DMS153 treated with DMSO at 0.1 percent for 48 hours (cell line): ENCODE measurements around the gene G3BP2.
"Not testable (repeated sequence)": the region's sequence is repeated elsewhere in the genome, so short reads cannot be mapped to it uniquely, and the experiment has no call there.

ENCODE experiments used
- DNase-seq: peaks from one replicate; lab custom pipeline; 2025; ENCODE audit not compliant: unreplicated experiment; lab: John Stamatoyannopoulos, UW

Gene G3BP2

DNA sequence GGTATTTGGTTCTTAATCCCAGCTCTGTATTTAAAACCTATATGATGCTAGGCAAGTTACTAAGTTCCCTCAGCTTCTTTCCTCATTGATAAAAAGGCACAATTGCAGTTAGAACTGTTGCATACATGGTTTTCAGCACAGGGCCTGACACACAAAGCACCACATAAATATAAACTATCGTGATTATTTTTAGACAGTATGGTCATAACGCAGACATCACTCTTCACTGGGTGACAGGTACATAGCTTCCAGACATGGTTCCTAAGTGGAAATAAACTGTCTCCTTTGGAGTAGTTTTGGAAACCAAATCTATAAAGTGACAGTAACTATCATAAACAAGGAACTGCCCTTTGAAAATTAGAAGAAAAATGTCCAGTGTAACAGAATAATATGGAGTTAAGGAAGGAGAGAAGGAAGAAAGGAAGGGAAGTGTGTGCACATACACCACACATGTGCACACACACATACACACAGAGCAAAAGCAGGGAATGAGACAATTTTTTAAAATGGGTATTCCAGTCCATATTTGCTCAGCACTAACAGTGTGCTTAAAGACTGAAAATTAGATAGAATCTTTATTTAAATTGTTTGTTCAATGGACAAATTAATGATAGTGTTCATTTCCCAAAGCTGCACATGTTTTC, 12.5 kb upstream of the G3BP2 start:
- DNase-seq, result no peak

DNA sequence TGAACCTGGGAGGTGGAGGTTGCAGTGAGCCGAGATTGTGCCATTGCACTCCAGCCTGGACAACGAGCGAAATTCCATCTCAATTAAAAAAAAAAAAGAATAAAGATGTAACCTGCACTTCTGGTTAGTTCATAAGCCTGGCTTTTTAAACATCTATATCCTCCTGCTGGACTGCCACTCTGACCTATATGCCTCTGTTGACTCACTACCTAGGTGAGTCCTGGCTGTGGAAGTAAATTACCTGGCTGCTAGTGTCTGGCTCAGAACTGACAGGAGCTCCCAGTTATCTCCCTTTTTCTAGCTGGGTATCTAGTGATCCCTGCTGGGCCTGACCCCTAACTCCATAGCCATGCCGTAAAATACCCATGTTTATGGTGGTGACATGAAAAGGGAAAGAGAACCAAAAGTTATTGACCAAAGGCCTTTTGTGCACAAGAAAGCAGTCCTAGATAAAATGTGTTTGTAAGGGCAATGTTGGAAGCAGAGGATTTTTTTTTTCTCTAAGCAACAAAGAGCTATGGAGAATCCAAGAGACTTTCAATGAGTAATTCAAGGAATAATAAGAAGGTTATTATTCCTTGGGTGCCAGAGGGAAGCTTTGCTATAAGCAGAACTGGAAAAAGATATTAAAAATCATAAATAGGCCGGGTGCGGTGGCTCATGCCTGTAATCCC, 10.4 kb upstream of the G3BP2 start:
- no peak for DNase-seq

GRCh38 chr4:75679876-75680575, 6.8 kb upstream of the G3BP2 start:
- no peak for DNase-seq

DNA sequence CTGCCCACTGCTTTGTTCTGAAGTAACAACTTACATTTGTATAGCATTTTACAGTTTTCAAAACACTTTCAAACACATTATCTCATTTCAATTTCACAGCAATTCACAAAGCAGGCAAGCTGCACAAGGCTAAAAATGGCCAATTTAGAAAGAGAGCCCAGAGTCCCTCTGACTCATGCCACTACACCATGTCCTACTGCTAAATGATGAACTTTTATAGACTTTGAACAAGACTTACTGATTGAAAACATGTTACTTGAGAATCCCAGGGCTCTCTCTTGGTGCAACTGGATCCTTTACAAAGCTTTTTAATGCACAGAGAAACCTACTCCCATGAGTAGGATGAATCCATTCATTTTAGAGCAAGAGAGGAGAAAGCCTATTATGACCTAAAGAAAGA, 5.8 kb upstream of the G3BP2 start:
- no peak for DNase-seq

GRCh38 chr4:75678473-75678872, 5.3 kb upstream of the G3BP2 start:
- DNase-seq, result no peak

DNA sequence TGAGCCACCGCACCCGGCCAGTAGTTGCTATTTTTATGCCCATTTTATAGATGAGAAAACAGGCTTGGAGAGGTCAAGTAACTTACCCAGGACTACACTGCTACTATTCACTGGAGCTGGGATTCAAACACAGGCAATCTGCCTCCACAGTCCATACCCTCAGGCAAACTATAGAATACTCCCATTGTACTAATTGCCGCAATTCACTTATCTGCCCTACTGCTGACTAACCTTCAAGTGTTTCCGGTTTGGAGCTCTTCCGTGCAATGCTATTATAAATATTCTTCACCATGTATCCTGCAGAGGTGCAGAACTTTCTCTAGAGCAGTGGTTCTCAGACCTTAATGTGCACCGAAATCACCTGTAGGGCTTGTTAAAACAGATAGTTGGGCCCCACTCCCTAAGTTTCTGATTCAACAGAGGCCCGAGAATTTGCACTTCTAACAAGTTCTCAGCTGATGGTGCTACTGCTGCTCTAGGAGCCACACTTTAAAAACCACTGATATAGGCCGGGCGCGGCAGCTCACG, 1.9 kb upstream of the G3BP2 start:
- DNase-seq, result no peak

GRCh38 chr4:75673959-75674328, 733 bp upstream of the G3BP2 start:
- no peak for DNase-seq

GRCh38 chr4:75672461-75673026, 667 bp downstream of the G3BP2 start:
- peak; percentile 4 for DNase-seq

GRCh38 chr4:75671802-75672421, 1.3 kb downstream of the G3BP2 start:
- DNase-seq, result no peak

- no peak for DNase-seq
Measured at GRCh38 chr4:75668596-75668995, 4.6 kb downstream of the G3BP2 start.

DNA sequence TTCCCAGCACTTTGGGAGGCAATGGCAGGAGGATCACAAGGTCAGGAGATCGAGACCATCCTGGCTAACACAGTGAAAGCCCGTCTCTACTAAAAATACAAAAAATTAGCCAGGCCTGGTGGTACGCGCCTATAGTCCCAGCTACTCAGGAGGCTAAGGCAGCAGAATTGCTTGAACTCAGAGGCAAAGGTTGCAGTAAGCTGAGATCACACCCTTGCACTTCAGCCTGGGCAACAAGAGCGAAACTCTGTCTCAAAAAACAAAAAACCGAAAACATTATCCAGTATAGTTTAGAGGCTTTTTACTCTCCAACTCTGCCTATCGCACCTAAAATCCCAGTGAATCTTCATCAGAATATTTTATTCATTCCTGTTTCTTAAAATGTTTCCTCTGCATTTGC, 5.6 kb downstream of the G3BP2 start:
- not testable (repeated sequence) for DNase-seq

DNA sequence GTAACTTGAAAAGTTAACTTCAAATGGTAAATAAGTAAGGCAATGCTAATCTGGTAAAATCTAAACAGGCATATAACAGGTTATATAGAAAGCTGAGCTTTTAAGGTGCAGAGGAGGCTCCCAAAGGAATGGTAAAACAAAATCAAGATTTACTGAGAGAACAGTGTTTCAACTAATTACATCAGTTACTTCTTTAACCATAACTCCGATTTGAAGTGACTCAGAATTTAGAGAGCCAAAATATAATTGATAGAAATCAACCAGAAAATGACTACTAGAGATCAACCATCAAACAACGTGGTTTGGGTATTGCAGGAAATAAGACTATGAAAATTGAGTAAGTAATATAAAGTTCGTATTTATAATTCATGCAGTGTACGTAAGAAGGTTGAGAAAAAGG, 6.9 kb downstream of the G3BP2 start:
- DNase-seq, result no peak

GRCh38 chr4:75664604-75665003, 8.6 kb downstream of the G3BP2 start:
- DNase-seq, result not testable (repeated sequence)

DNA sequence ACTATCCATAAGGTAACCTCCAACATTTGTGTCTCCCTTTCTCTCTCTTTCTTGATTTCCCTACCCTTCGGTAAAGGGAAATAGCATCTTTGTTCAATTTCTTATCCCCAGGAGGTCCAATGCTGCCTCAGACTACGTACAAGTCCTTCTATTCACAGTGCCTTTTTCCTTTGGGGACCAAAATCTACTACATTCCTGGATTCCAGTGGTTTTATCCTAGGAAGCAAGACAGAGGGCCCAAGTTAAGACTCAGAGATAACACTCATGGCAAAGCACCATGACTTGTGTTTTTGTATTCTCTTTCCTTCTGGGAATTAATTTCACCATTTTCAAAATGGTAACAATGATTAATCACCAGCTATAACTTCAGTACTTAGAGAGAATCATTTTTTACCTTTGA, 10.6 kb downstream of the G3BP2 start:
- no peak for DNase-seq

DNA sequence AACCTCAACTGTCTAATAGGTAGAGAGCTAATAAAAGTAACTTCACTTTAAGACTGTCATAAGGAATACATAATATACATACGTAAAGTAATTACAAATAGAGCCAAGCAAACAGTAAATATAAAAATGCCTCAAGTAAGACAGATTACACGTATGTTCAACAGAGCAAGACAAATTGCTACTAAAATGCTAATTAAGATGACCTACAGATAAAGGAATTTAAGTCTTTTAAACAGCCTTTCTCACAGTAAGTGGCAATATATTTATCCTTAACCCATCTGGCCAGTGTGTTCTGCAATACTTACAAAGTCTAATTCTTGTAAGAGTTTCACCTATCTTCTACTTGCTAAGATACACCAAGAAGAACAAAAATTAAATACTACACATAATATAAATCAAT, 12.7 kb downstream of the G3BP2 start:
- DNase-seq, result no peak

- no peak for DNase-seq
Measured at GRCh38 chr4:75659512-75660031, 13.6 kb downstream of the G3BP2 start.

- DNase-seq, result no peak
Measured at GRCh38 chr4:75658876-75659275, 14.3 kb downstream of the G3BP2 start.

DNA sequence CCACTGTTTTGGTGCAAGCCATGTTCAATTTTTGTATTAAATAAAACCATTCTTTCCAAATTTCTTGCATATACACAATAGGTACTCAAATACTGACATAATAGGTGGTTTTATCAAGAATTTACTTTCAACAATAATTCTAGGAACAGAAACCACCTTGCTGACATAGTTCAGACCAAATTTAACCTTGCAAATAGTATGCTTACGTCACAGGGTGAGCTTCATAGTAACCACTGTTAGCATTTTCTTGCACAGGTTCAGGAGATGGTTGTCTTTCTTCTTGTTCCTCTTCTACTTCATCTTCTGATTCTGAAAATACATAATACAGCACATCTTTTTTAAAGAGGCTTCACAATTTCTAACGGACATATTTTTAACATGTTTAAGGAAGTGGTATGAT, 17.6 kb downstream of the G3BP2 start:
- DNase-seq, result no peak

GRCh38 chr4:75654905-75655304, 18.3 kb downstream of the G3BP2 start:
- no peak for DNase-seq

GRCh38 chr4:75653845-75654503, 19.2 kb downstream of the G3BP2 start:
- peak; percentile 2 for DNase-seq

DNA sequence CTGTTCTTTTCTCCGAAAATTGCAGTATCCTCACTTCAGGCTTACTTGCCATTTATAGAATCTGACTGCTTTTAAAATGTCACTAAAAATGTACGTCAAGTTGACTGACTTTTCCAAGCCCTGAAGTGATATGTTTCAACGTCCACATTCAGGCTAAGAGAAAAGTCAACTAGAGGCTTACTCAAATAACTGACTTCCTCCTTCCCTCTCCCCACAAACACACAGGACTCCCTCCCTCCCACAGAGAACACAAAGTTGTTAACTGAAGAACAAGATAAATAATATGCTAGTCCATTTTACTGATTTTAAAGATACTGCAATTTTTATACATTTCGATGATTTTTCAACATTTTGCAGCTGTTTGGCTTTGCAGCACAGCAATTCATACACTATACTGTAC, 29.1 kb downstream of the G3BP2 start:
- DNase-seq, result no peak
